HCT116 (cell line): ENCODE data around the gene RSPH6A. TPM values are rescaled to one million over a fixed set of nuclear protein-coding genes. Genes with fewer than 3 reads are reported as not detected.

Experiments
- ATAC-seq: fragments of 200-7000 bp; cut with Tn5 transposase; 2 replicates; pipeline ENCODE4 v1.9.1; 2020; ENCODE audit warnings: mild to moderate bottlenecking, moderate library complexity
- BruUV-seq: library from RNA; stranded (reverse); fragments of 400-500 nt; replicated peaks from 2 replicates; lab custom pipeline; 2021; lab: Mats Ljungman, UMichigan
- CTCF ChIA-PET: fragments of 300-600 bp; sonication (Branson Sonifier 250); formaldehyde crosslinking; loops from one replicate; lab custom pipeline; 2021; ENCODE audit warnings: antibody characterized with exemption; lab: Charles Lee
- POLR2A ChIA-PET: fragments of 300-600, 350-600 bp; sonication (Branson Sonifier 250); formaldehyde crosslinking; loops from one replicate; lab custom pipeline; 2021; ENCODE audit warnings: antibody characterized with exemption; lab: Charles Lee
- RAD21 ChIA-PET, 2 experiments: fragments of 300-600 bp; sonication (Branson Sonifier 250); formaldehyde crosslinking; loops; one replicate each; lab custom pipeline; 2023; ENCODE audit warnings: low total read pairs in 2 of 2; ENCODE audit not compliant: uncharacterized antibody in 2 of 2, unreplicated experiment in 2 of 2, low non-redundant PET in 1 of 2; lab: Charles Lee
- DNase-seq: peaks from one replicate; pipeline ENCODE4 v3.0.0-alpha.2; 2010; ENCODE audit warnings: low read depth, low spot score
- H2AFZ ChIP-seq: fragments of 200-600 bp; shearing (Covaris generic), sonication (generic); 2 replicates; pipeline ENCODE4 v1.6.1; 2017; ENCODE audit warnings: low read depth, mixed run types, mixed read lengths, antibody characterized with exemption, low read length; ENCODE audit not compliant: poor library complexity, severe bottlenecking
- H3K27ac ChIP-seq: 2 replicates; pipeline ENCODE4 v1.5.1; 2012; ENCODE audit warnings: low read depth, low read length
- H3K27me3 ChIP-seq: fragments of 200-600 bp; sonication (generic); 2 replicates; pipeline ENCODE4 v1.6.1; 2016; ENCODE audit warnings: mixed run types, low read length, mixed read lengths; ENCODE audit not compliant: insufficient read depth
- H3K36me3 ChIP-seq, 2 experiments: fragments of 200-500 bp in 1 of 2; fragments of 200-600 bp in 1 of 2; sonication (Bioruptor generic) in 1 of 2; sonication (generic) in 1 of 2; 2 replicates each; pipeline versions ENCODE4 v1.5.1 to v1.6.1; 2014 to 2016; ENCODE audit warnings: low read length in 2 of 2, inconsistent platforms in 1 of 2, mixed read lengths in 1 of 2, mixed run types in 1 of 2; ENCODE audit not compliant: insufficient read depth in 2 of 2, control insufficient read depth in 1 of 2
- H3K4me1 ChIP-seq, 2 experiments: fragments of 200-600 bp in 1 of 2; sonication (generic) in 1 of 2; 2 replicates each; pipeline versions ENCODE4 v1.5.1 to v1.6.1; 2012 to 2017; ENCODE audit warnings: low read length in 2 of 2, inconsistent platforms in 1 of 2, mild to moderate bottlenecking in 1 of 2, mixed read lengths in 1 of 2, mixed run types in 1 of 2, moderate library complexity in 1 of 2; ENCODE audit not compliant: insufficient read depth in 2 of 2, control insufficient read depth in 1 of 2
- H3K4me2 ChIP-seq: fragments of 200-600 bp; sonication (generic); 2 replicates; pipeline ENCODE4 v1.6.1; 2017; ENCODE audit warnings: mixed run types, low read length, mixed read lengths
- H3K4me3 ChIP-seq, 2 experiments: fragments of 200-600 bp in 1 of 2; sonication (generic) in 1 of 2; replicated peaks in 1 of 2; 2 replicates each; pipeline ENCODE4 v1.5.1; 2011 to 2016; ENCODE audit warnings: low read length in 2 of 2, control low read depth in 1 of 2, low read depth in 1 of 2, mild to moderate bottlenecking in 1 of 2, mixed read lengths in 1 of 2, mixed run types in 1 of 2
- H3K79me2 ChIP-seq: fragments of 200-600 bp; sonication (generic); 2 replicates; pipeline ENCODE4 v1.6.1; 2017; ENCODE audit warnings: mild to moderate bottlenecking, mixed run types, low read length, moderate library complexity, mixed read lengths; ENCODE audit not compliant: insufficient read depth
- H3K9ac ChIP-seq: fragments of 200-600 bp; sonication (generic); 2 replicates; pipeline ENCODE4 v1.6.1; 2016; ENCODE audit warnings: low read length, mixed read lengths
- H3K9me2 ChIP-seq: fragments of 200-600 bp; sonication (generic), shearing (Covaris generic); 2 replicates; pipeline ENCODE4 v1.6.1; 2017; ENCODE audit warnings: mixed run types, mild to moderate bottlenecking, moderate library complexity; ENCODE audit not compliant: insufficient read depth
- H3K9me3 ChIP-seq, 2 experiments: fragments of 200-500 bp in 1 of 2; fragments of 200-600 bp in 1 of 2; sonication (Bioruptor generic) in 1 of 2; sonication (generic) in 1 of 2; 2 replicates each; pipeline ENCODE4 v1.6.1; 2014 to 2017; ENCODE audit warnings: low read length in 2 of 2, mixed read lengths in 2 of 2, inconsistent platforms in 1 of 2, low read depth in 1 of 2, mild to moderate bottlenecking in 1 of 2, mixed run types in 1 of 2, moderate library complexity in 1 of 2; ENCODE audit not compliant: control insufficient read depth in 1 of 2, insufficient read depth in 1 of 2
- H4K20me1 ChIP-seq: fragments of 200-600 bp; sonication (generic), shearing (Covaris generic); 2 replicates; pipeline ENCODE4 v1.6.1; 2017; ENCODE audit warnings: mixed run types, mild to moderate bottlenecking, moderate library complexity; ENCODE audit not compliant: insufficient read depth
- EZH2 ChIP-seq: fragments of 200-600 bp; sonication (generic); IDR thresholded peaks from 2 replicates; pipeline ENCODE4 v1.6.1; 2017; ENCODE audit warnings: antibody characterized with exemption, mixed run types
- POLR2A ChIP-seq: IDR thresholded peaks from 2 replicates; pipeline ENCODE4 v1.7.0; 2011; ENCODE audit warnings: borderline replicate concordance; ENCODE audit not compliant: insufficient read depth, insufficient read length; ENCODE audit errors: extremely low read depth
- POLR2AphosphoS5 ChIP-seq: IDR thresholded peaks from 2 replicates; pipeline ENCODE4 v1.6.1; 2011; ENCODE audit warnings: mild to moderate bottlenecking, low read depth, low read length, moderate library complexity
- RAD21 ChIP-seq: IDR thresholded peaks from 2 replicates; pipeline ENCODE4 v1.6.1; 2012; ENCODE audit warnings: low read depth, mild to moderate bottlenecking
- SP1 ChIP-seq: IDR thresholded peaks from 2 replicates; pipeline ENCODE4 v1.6.1; 2012; ENCODE audit warnings: low read depth
- SRF ChIP-seq: IDR thresholded peaks from 2 replicates; pipeline ENCODE4 v1.6.1; 2012; ENCODE audit warnings: low read depth
- YY1 ChIP-seq: IDR thresholded peaks from 2 replicates; pipeline ENCODE4 v1.6.1; 2011; ENCODE audit warnings: low read length, low read depth, moderate library complexity, mild to moderate bottlenecking; ENCODE audit not compliant: insufficient replicate concordance; ENCODE audit errors: extremely low read depth
- intact Hi-C: fragments of 100-400 bp; cut with micrococcal nuclease; formaldehyde crosslinking; loops from 2 replicates; pipeline ENCODE4 v1.10.0; 2022
- total RNA-seq: library from RNA; stranded (reverse); gene quantifications from one replicate; pipeline ENCODE4 v1.2.1, GENCODE V29; 2021; ENCODE audit not compliant: unreplicated experiment
- TF ChIP-seq, protein P1 (sequence below): IDR thresholded peaks from 2 replicates; pipeline ENCODE4 v1.6.1; 2012
- TF ChIP-seq, protein P2 (sequence below), 3 experiments: fragments of 200-600 bp in 1 of 3; sonication (generic) in 1 of 3; IDR thresholded peaks in 2 of 3; conservative IDR thresholded peaks in 1 of 3; 2 replicates each; pipeline ENCODE4 v1.5.1; 2012 to 2017; ENCODE audit warnings: low read depth in 2 of 3, low read length in 2 of 3, antibody characterized with exemption in 1 of 3, borderline replicate concordance in 1 of 3, control low read depth in 1 of 3, mild to moderate bottlenecking in 1 of 3, mixed read lengths in 1 of 3, mixed run types in 1 of 3, moderate library complexity in 1 of 3; ENCODE audit not compliant: insufficient read depth in 1 of 3

RSPH6A gene
- total RNA-seq, 1 experiment from 2014 or later, result 0.57 TPM

DNA sequence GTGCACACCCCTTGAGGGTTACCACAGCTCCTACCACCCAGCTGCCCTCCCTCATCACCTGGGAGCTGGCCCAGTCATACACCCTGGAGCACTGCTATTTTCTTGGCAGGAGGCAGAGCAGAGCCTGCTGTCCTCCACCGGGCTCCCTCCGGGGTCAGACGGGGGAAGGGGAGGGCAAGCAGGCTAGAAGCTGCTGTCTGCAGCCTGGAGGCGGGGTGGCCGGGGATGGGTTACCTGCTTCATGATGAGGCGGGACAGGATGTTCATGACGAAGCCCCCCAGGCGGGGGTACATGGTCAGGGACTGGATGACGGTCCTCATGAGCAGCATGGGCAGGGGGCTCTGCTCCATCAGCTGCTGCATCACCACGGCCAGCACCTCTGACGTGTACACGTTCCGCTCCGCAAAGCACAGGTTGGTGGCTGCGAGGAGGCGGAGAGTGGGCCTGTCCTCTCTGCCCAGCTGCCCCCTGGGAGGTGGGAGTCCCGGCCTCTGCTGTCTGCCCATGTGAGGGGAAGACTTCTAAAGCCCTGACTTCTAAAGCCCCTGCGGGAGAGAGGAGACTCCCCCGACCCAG is 2.7 kb upstream of the RSPH6A start (continued):
- no peak for TF ChIP-seq POLR2A
- TF ChIP-seq EZH2, result no peak

GRCh38 chr19:45817010-45817724 is 2.1 kb upstream of the RSPH6A start:
- H3K9ac ChIP-seq, result no peak overlapping the region
- peaks cover 5 to 13% of the 10 kb centered on the region in 2 experiments; a peak in 3 of 4 replicates for H3K36me3 ChIP-seq
- no peaks in the 10 kb centered on the region for H3K9me3 ChIP-seq
- no peaks in the 10 kb centered on the region for H3K79me2 ChIP-seq
- H2AFZ ChIP-seq, result no peak overlapping the region
- DNase-seq, result peak; percentile 90
- H4K20me1 ChIP-seq, result no peaks in the 10 kb centered on the region
- CTCF ChIA-PET, result interaction anchor here (0.6 to 3.8 kb wide), 29 partner anchors 8 to 261 kb away, joined by 3 to 26 read pairs (median 5); partner anchors contain the start of genes DMPK, DMWD, FOXA3 and IRF2BP1
- POLR2A ChIA-PET, result interaction anchor here (0.6 to 1.0 kb wide), 3 partner anchors 9 to 178 kb away, joined by 3 read pairs; partner anchors contain the start of gene CCDC61
- no peak overlapping the region for H3K4me3 ChIP-seq
- BruUV-seq, result no TSS peak
- H3K4me1 ChIP-seq, result peaks cover 3 to 11% of the 10 kb centered on the region in 2 experiments; a peak in 3 of 4 replicates
- H3K9me2 ChIP-seq, result no peaks in the 10 kb centered on the region
- intact Hi-C loops, result loop anchor here (1.0 kb wide), 2 partner anchors 66 to 260 kb away; no protein-coding TSS in a partner anchor
- TF ChIP-seq RAD21 (peak; percentile 87), SRF (peak; percentile 56; the same call in 1 of the 2 replicates), YY1 (peak; percentile 35), POLR2AphosphoS5 (peak; percentile 57), SP1 (no peak), EZH2 (no peak)
- TF ChIP-seq, protein P1, sequence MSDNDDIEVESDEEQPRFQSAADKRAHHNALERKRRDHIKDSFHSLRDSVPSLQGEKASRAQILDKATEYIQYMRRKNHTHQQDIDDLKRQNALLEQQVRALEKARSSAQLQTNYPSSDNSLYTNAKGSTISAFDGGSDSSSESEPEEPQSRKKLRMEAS, result peak; percentile 53; the same call in 1 of the 2 replicates
- TF ChIP-seq, protein P2, sequence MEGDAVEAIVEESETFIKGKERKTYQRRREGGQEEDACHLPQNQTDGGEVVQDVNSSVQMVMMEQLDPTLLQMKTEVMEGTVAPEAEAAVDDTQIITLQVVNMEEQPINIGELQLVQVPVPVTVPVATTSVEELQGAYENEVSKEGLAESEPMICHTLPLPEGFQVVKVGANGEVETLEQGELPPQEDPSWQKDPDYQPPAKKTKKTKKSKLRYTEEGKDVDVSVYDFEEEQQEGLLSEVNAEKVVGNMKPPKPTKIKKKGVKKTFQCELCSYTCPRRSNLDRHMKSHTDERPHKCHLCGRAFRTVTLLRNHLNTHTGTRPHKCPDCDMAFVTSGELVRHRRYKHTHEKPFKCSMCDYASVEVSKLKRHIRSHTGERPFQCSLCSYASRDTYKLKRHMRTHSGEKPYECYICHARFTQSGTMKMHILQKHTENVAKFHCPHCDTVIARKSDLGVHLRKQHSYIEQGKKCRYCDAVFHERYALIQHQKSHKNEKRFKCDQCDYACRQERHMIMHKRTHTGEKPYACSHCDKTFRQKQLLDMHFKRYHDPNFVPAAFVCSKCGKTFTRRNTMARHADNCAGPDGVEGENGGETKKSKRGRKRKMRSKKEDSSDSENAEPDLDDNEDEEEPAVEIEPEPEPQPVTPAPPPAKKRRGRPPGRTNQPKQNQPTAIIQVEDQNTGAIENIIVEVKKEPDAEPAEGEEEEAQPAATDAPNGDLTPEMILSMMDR (IDR thresholded peaks at IDR 0.05 in 2 of 3, conservative IDR thresholded peaks at IDR 0.05 in 1 of 3; ENCODE audit: borderline replicate concordance in 1 of 3, insufficient read depth in 1 of 3, low read depth in 2 of 3, low read length in 2 of 3), result peak; percentile 99
- TF ChIP-seq, all 23 proteins: peak for 6
- H3K4me2 ChIP-seq, result no peak overlapping the region
- no peaks in the 10 kb centered on the region for H3K27me3 ChIP-seq
- peak; percentile 93 for ATAC-seq
- H3K27ac ChIP-seq, result peak overlapping the region; percentile 50; the same call in 1 of the 2 replicates
- RAD21 ChIA-PET, result interaction anchor here (0.6 to 0.7 kb wide), 5 partner anchors 16 to 98 kb away, joined by 3 to 6 read pairs (median 4); partner anchors contain the start of genes FOXA3 (in 1 of the 2) and SIX5 (in 1 of the 2)
